ENCODE measurements around the gene MUC20.
"Not testable (repeated sequence)": the region's sequence is repeated elsewhere in the genome, so short reads cannot be mapped to it uniquely, and the experiment has no call there.

DNA sequence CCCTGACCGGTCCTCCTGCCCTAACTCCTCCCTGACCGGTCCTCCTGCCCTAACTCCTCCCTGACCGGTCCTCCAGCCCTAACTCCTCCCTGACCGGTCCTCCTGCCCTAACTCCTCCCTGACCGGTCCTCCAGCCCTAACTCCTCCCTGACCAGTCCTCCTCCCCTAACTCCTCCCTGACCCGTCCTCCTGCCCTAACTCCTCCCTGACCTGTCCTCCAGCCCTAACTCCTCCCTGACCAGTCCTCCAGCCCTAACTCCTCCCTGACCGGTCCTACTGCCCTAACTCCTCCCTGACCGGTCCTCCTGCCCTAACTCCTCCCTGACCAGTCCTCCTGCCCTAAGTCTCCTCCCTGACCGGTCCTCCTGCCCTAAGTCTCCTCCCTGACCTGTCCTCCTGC is 7.6 kb upstream of the MUC20 start:
- TF ChIP-seq, protein P1, sequence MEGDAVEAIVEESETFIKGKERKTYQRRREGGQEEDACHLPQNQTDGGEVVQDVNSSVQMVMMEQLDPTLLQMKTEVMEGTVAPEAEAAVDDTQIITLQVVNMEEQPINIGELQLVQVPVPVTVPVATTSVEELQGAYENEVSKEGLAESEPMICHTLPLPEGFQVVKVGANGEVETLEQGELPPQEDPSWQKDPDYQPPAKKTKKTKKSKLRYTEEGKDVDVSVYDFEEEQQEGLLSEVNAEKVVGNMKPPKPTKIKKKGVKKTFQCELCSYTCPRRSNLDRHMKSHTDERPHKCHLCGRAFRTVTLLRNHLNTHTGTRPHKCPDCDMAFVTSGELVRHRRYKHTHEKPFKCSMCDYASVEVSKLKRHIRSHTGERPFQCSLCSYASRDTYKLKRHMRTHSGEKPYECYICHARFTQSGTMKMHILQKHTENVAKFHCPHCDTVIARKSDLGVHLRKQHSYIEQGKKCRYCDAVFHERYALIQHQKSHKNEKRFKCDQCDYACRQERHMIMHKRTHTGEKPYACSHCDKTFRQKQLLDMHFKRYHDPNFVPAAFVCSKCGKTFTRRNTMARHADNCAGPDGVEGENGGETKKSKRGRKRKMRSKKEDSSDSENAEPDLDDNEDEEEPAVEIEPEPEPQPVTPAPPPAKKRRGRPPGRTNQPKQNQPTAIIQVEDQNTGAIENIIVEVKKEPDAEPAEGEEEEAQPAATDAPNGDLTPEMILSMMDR (IDR thresholded peaks at IDR 0.05): not testable (repeated sequence)
- not testable (repeated sequence) for TF ChIP-seq POLR2A (IDR thresholded peaks at IDR 0.05)

Data from right lobe of liver (tissue), 4 donors.